Stimulated activated naive CD8-positive, alpha-beta T cell treated with anti-CD3 and anti-CD28 coated beads, Interleukin-15, Interleukin-2, amounts not matched to agents 100 U/mL and 50 U/mL, for 24 hours (primary cell): Measurements from ENCODE around the gene WDR88.
A peak's percentile ranks its signal among the peaks of the same experiment; 100 is the strongest.
"Not testable (repeated sequence)": the region's sequence is repeated elsewhere in the genome, so short reads cannot be mapped to it uniquely, and the experiment has no call there.

Experiments used
- ATAC-seq: fragments of 150-1000 bp; cut with Tn5 transposase; one replicate; pipeline ENCODE4 v1.10.0; 2021
- DNase-seq: peaks from one replicate; pipeline ENCODE4 v3.0.0; 2021

The WDR88 gene

GRCh38 chr19:33214596-33214995 is 82.7 kb downstream of the WDR88 start:
- ATAC-seq (no peak), DNase-seq (no peak)

- no peak for ATAC-seq
- no peak for DNase-seq
These were observed 83.7 kb downstream of the WDR88 start for GRCh38 chr19:33215438-33216197.

GRCh38 chr19:33216198-33216830 is 84.4 kb downstream of the WDR88 start:
- DNase-seq: no peak
- ATAC-seq: no peak

GRCh38 chr19:33217881-33218280 is 86.0 kb downstream of the WDR88 start:
- no peak for ATAC-seq
- no peak for DNase-seq

GRCh38 chr19:33219261-33219815 is 87.4 kb downstream of the WDR88 start:
- ATAC-seq: no peak
- no peak for DNase-seq

- ATAC-seq (no peak), DNase-seq (no peak)
These were observed 88.2 kb downstream of the WDR88 start for GRCh38 chr19:33220115-33220514.

- no peak for ATAC-seq
These were observed 88.8 kb downstream of the WDR88 start for GRCh38 chr19:33220735-33221134.

GRCh38 chr19:33221638-33222037 is 89.7 kb downstream of the WDR88 start:
- DNase-seq: no peak
- no peak for ATAC-seq

More at GRCh38 chr19:33220735-33221134, 88.8 kb downstream of the WDR88 start:
- DNase-seq: no peak

- not testable (repeated sequence) for ATAC-seq, DNase-seq
These were observed 90.3 kb downstream of the WDR88 start for GRCh38 chr19:33222255-33222654.

GRCh38 chr19:33224694-33225457 is 93.0 kb downstream of the WDR88 start:
- ATAC-seq (peak; percentile 12), DNase-seq (no peak)
